Measurements from ENCODE around the gene ACTN4. TPM values are rescaled to one million over a fixed set of nuclear protein-coding genes. Genes with fewer than 3 reads are reported as not detected.
A peak's percentile ranks its signal among the peaks of the same experiment; 100 is the strongest.

Gene ACTN4
- total and polyA plus RNA-seq, 2 of the 4 experiments (the other 2 are of a cell fraction), result 541 to 659 TPM

DNA sequence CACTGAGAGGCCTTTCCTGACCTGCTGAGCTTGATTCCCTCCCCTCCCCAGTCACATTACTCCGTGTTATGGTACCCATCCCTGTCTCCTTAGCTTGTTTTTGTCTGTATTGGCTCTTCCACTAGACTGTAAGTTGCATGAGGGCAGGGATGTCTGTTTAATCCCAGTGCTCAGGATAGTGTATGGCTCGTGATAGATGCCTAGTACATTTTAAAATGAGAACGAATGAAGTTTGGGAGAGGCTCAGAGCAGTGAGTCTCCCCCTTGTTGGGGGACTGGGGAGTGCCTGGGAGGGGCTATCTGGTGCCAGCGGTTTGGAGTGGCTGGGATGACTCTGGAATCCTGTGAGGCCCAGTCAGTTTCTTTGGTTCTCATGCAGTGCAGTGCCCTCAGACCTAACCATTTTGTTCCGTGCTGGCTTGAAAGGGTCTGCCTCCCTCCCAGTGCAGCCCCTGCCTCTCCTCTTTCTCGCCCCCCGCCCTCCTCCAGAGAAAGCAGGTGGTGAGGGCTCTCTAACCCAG is 35.5 kb downstream of the ACTN4 start:
- H3K23ac ChIP-seq (ENCODE audit: low read depth, low read length), result peak overlapping the region; percentile 33
- H3K36me3 ChIP-seq (ENCODE audit: control insufficient read depth, insufficient read depth, low read length), result peaks cover 11% of the 10 kb centered on the region
- BruUV-seq (replicated peaks), result no TSS peak
- in situ Hi-C loops (cut with MboI; ENCODE audit: low sequenced_read_pairs), result no loop called here
- no peaks in the 10 kb centered on the region for H3K9me3 ChIP-seq (ENCODE audit: control insufficient read depth, insufficient read depth, low read length)
- peak overlapping the region; percentile 8 for H3K9ac ChIP-seq (ENCODE audit: low read depth, low read length)
- no peak overlapping the region for H3K4me3 ChIP-seq (ENCODE audit: insufficient read depth, low read depth, low read length)
- peak overlapping the region; percentile 84 for H4K91ac ChIP-seq (ENCODE audit: insufficient read depth, low read depth, low read length)
- H3K4me2 ChIP-seq (ENCODE audit: low read depth, low read length), result no peak overlapping the region
- H2BK5ac ChIP-seq (ENCODE audit: low read depth, low read length, poor library complexity, severe bottlenecking), result peak overlapping the region; percentile 97
- WGBS, 2 experiments (ENCODE audit: extremely low coverage in 2 of 2, insufficient read length in 1 of 2), result 43% methylated on average over 1 of the region's 7 CpGs; no CpG with 5 or more reads in 1 of the 2 experiments
- peak overlapping the region; percentile 87; the same call in 1 of the 2 replicates for H2BK20ac ChIP-seq (ENCODE audit: low read depth, low read length)
- H3K18ac ChIP-seq (ENCODE audit: low read depth, low read length), result peak overlapping the region; percentile 35
- H3K4ac ChIP-seq (ENCODE audit: low read depth, low read length), result peak overlapping the region; percentile 96
- dilution Hi-C loops (cut with HindIII; ENCODE audit: low sequenced_read_pairs, unreplicated experiment), result no loop called here
- H3K4me1 ChIP-seq (ENCODE audit: control insufficient read depth, insufficient read depth, low read length), result peaks cover 54% of the 10 kb centered on the region
- peak overlapping the region; percentile 94 for H2BK120ac ChIP-seq (ENCODE audit: low read depth, low read length)
- H4K8ac ChIP-seq (ENCODE audit: low read depth in 2 of 2, low read length in 2 of 2), result peak overlapping the region; percentile 37 to 95
- peak overlapping the region; percentile 85; the same call in 1 of the 2 replicates for H3K56ac ChIP-seq (ENCODE audit: extremely low read depth, insufficient read depth, low read length)
- H4K20me1 ChIP-seq (ENCODE audit: insufficient read depth, low read length), result peaks cover 61% of the 10 kb centered on the region
- intact Hi-C loops (cut with micrococcal nuclease), result no loop called here
- no peaks in the 10 kb centered on the region for H3K27me3 ChIP-seq (ENCODE audit: control insufficient read depth, insufficient read depth, low read length)
- ChIA-PET POLR2A (ENCODE audit: unreplicated experiment) (no interaction called here), CTCF (no interaction called here)
- no peak for TF ChIP-seq MXI1 (IDR thresholded peaks at IDR 0.05; ENCODE audit: borderline replicate concordance, low read depth, low read length)
- no peak for TF ChIP-seq MAZ (IDR thresholded peaks at IDR 0.05; ENCODE audit: borderline replicate concordance, low read depth, low read length)
- no peak for TF ChIP-seq MAFK (IDR thresholded peaks at IDR 0.05; ENCODE audit: low read depth, low read length)
- TF ChIP-seq, protein P1, sequence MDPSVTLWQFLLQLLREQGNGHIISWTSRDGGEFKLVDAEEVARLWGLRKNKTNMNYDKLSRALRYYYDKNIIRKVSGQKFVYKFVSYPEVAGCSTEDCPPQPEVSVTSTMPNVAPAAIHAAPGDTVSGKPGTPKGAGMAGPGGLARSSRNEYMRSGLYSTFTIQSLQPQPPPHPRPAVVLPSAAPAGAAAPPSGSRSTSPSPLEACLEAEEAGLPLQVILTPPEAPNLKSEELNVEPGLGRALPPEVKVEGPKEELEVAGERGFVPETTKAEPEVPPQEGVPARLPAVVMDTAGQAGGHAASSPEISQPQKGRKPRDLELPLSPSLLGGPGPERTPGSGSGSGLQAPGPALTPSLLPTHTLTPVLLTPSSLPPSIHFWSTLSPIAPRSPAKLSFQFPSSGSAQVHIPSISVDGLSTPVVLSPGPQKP (IDR thresholded peaks at IDR 0.05; ENCODE audit: borderline replicate concordance, low read depth, low read length), result no peak
- DNase-seq (no peak), ATAC-seq (ENCODE audit: low read depth) (no peak)
- peak overlapping the region; percentile 94 for H2AK9ac ChIP-seq (replicated peaks; ENCODE audit: low read depth, low read length, poor library complexity)
- peak overlapping the region; percentile 85 for H3K27ac ChIP-seq (ENCODE audit: insufficient read depth, low read length)
- peaks cover 45% of the 10 kb centered on the region for H3K9me1 ChIP-seq (ENCODE audit: insufficient read depth, low read length)
- peaks cover 8 to 82% of the 10 kb centered on the region in 2 experiments for H3K79me1 ChIP-seq (ENCODE audit: low read depth in 1 of 2, low read length in 2 of 2)
- peak overlapping the region; percentile 95 for H2AK5ac ChIP-seq (ENCODE audit: low read depth, low read length)
- H4K5ac ChIP-seq (ENCODE audit: low read depth, low read length), result peak overlapping the region; percentile 83
- peak overlapping the region; percentile 10 for H3K14ac ChIP-seq (replicated peaks; ENCODE audit: low read depth, low read length)
- H2AFZ ChIP-seq (replicated peaks; ENCODE audit: low read length, poor library complexity), result no peak overlapping the region
- H2BK15ac ChIP-seq (ENCODE audit: low read depth, low read length), result peak overlapping the region; percentile 21; the same call in 2 of the 3 replicates

All from IMR-90 (cell line).